Dermis microvascular lymphatic vessel endothelial cell (primary cell): ENCODE measurements around the gene GGA1. TPM values are rescaled to one million over a fixed set of nuclear protein-coding genes. Genes with fewer than 3 reads are reported as not detected.
"Not testable (repeated sequence)": the region's sequence is repeated elsewhere in the genome, so short reads cannot be mapped to it uniquely, and the experiment has no call there.

Experiments used
- DNase-seq, 2 donors: peaks; one replicate each; pipeline versions ENCODE4 v3.0.0 to v3.0.0-alpha.2; 2010; ENCODE audit warnings: low read depth in 2 of 2
- total RNA-seq: library from RNA; depleted of rRNA; stranded (reverse); fragments of >200 nt; gene quantifications from 2 replicates; pipeline ENCODE4 v1.2.1, GENCODE V29; 2014

The GGA1 gene
- total RNA-seq, 1 donor from 2014 or later = 42.0 TPM

GRCh38 chr22:37647317-37647716 lies 38.7 kb downstream of the GGA1 start:
- no peak for DNase-seq

- no peak for DNase-seq
Measured at GRCh38 chr22:37647928-37648327, 39.3 kb downstream of the GGA1 start.

- DNase-seq = no peak
Measured at GRCh38 chr22:37650463-37651136, 42.0 kb downstream of the GGA1 start.

- DNase-seq = no peak
Measured at GRCh38 chr22:37654563-37655251, 46.1 kb downstream of the GGA1 start.

- no peak for DNase-seq
Measured at GRCh38 chr22:37655252-37655563, 46.6 kb downstream of the GGA1 start.

- DNase-seq = not testable (repeated sequence)
Measured at GRCh38 chr22:37656583-37656982, 47.9 kb downstream of the GGA1 start.

- DNase-seq = peak in 1 of 2 donors; percentile 28
Measured at GRCh38 chr22:37657590-37658132, 49.0 kb downstream of the GGA1 start.

- peak; percentile 100 for DNase-seq
Measured at GRCh38 chr22:37658133-37659065, 49.8 kb downstream of the GGA1 start, which contains the start of gene PDXP. Gene PDXP, plus strand, starts transcription at chr22:37658723. Its CDS starts 60 bp downstream, at chr22:37658783.

GRCh38 chr22:37659066-37659896 lies 50.6 kb downstream of the GGA1 start:
- no peak for DNase-seq

- no peak for DNase-seq
Measured at GRCh38 chr22:37659897-37660708, 51.5 kb downstream of the GGA1 start.

- DNase-seq = no peak
Measured at GRCh38 chr22:37660709-37661045, 52.0 kb downstream of the GGA1 start.

- peak in 1 of 2 donors; percentile 53 for DNase-seq
Measured at GRCh38 chr22:37661160-37661924, 52.7 kb downstream of the GGA1 start.

- DNase-seq = no peak
Measured at GRCh38 chr22:37662039-37662438, 53.4 kb downstream of the GGA1 start.

- DNase-seq = no peak
Measured at GRCh38 chr22:37663521-37664140, 55.0 kb downstream of the GGA1 start.

GRCh38 chr22:37664249-37665101 lies 55.8 kb downstream of the GGA1 start:
- no peak for DNase-seq

- no peak for DNase-seq
Measured at GRCh38 chr22:37665487-37665886, 56.9 kb downstream of the GGA1 start.

- DNase-seq = no peak
Measured at GRCh38 chr22:37669586-37669985, 61.0 kb downstream of the GGA1 start.
